Right lobe of liver (tissue), 6 donors: ENCODE data around the gene DPP6. TPM values are rescaled to one million over a fixed set of nuclear protein-coding genes. Genes with fewer than 3 reads are reported as not detected.

Experiments used
- ATAC-seq, 4 donors: fragments of 200-7000 bp; cut with Tn5 transposase; one replicate each; pipeline ENCODE4 v1.9.1; 2020; ENCODE audit warnings: mild to moderate bottlenecking in 4 of 4, moderate library complexity in 4 of 4
- DNase-seq, 3 donors: peaks; one replicate each; pipeline ENCODE4 v3.0.0-alpha.2; 2020
- H3K27ac ChIP-seq, 3 donors: fragments of 200-600 bp; one replicate each; pipeline ENCODE4 v1.8.0; 2022
- H3K27me3 ChIP-seq, 2 donors: fragments of 200-600 bp; one replicate each; pipeline ENCODE4 v1.8.0; 2022
- H3K36me3 ChIP-seq, 4 donors: fragments of 200-600 bp; sonication (generic) in 1 of 4; one replicate each; pipeline versions ENCODE4 v1.5.1 to v1.8.0; 2017 to 2022; ENCODE audit warnings: control low read depth in 1 of 4
- H3K4me1 ChIP-seq, 4 donors: fragments of 200-600 bp; sonication (generic) in 1 of 4; one replicate each; pipeline versions ENCODE4 v1.5.1 to v1.8.0; 2017 to 2022; ENCODE audit warnings: control low read depth in 1 of 4
- H3K4me3 ChIP-seq, 3 donors: fragments of 200-600 bp; one replicate each; pipeline ENCODE4 v1.8.0; 2022
- H3K9me3 ChIP-seq, 4 donors: fragments of 200-600 bp; sonication (generic) in 1 of 4; one replicate each; pipeline versions ENCODE4 v1.5.1 to v1.8.0; 2017 to 2022; ENCODE audit warnings: control low read depth in 1 of 4
- POLR2A ChIP-seq: fragments of 450-650 bp; IDR thresholded peaks from one replicate; pipeline ENCODE4 v1.6.1; 2017; ENCODE audit warnings: antibody characterized with exemption, mild to moderate bottlenecking
- WGBS: methylation state at CpG from one replicate; pipeline ENCODE4 v1.1.6; 2018; ENCODE audit warnings: low coverage, low lambda C conversion rate; ENCODE audit not compliant: insufficient coverage; ENCODE audit errors: missing lambda C conversion rate; 5-methylcytosine and 5-hydroxymethylcytosine counted together
- intact Hi-C, 2 donors: fragments of 100-400 bp; cut with DNase I; formaldehyde crosslinking; loops; one replicate each; pipeline versions ENCODE4 v1.11.2 to v1.14.1; 2022
- total RNA-seq, 6 experiments: library from RNA; depleted of rRNA in 2 of 6; stranded (reverse); fragments of >200 nt in 2 of 6; fragmentation: NEBNext Ultra II Directional in 3 of 6; extraction: Animal tissue kit (Norgen Biotek cat#: 25700) in 3 of 6; gene quantifications; one replicate each; pipeline versions ENCODE4 v1.1.0 to v1.2.4, GENCODE V29; 2016 to 2023
- TF ChIP-seq, protein P1 (sequence below), 4 donors: fragments of 200-600 bp in 3 of 4; fragments of 450-650 bp in 1 of 4; IDR thresholded peaks; one replicate each; pipeline versions ENCODE4 v1.5.1 to v1.8.0; 2016 to 2022; ENCODE audit warnings: antibody characterized with exemption in 4 of 4, mild to moderate bottlenecking in 2 of 4
- donor health status: DM: no; HTN: yes; CAD: no.
- donor health status: DM: no; HTN: no; CAD: no.
- donor health status: DM: no; HTN: no; CAD: no.
- donor health status: DM: no; HTN: yes; CAD: no.
- donor health status: DM: no; HTN: yes; CAD: no.

Gene DPP6
- total RNA-seq, 6 experiments from 2014 or later, result not detected

DNA sequence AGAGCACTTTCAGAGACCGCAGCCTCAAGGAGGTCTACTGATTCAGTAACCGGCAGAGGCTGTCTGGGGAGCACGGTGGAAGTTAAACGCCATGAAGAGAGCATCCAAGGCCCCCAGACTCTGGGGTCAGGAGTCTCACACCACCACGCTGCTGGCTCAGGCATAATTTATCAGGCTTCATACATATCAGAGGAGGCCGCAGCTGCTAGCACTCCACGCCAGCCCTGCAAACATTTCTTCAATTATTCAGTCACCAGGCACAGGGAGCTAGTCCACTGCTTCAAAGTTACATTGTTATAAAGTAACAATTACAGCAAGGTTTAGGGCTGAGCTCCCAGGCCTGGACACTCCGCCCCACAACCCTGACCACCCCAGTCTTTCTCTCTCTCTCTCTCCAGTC, 852.9 kb downstream of the DPP6 start:
- no peaks in the 10 kb centered on the region for H3K36me3 ChIP-seq
- ATAC-seq (no peak), DNase-seq (no peak)
- no peaks in the 10 kb centered on the region for H3K9me3 ChIP-seq
- TF ChIP-seq, protein P1, sequence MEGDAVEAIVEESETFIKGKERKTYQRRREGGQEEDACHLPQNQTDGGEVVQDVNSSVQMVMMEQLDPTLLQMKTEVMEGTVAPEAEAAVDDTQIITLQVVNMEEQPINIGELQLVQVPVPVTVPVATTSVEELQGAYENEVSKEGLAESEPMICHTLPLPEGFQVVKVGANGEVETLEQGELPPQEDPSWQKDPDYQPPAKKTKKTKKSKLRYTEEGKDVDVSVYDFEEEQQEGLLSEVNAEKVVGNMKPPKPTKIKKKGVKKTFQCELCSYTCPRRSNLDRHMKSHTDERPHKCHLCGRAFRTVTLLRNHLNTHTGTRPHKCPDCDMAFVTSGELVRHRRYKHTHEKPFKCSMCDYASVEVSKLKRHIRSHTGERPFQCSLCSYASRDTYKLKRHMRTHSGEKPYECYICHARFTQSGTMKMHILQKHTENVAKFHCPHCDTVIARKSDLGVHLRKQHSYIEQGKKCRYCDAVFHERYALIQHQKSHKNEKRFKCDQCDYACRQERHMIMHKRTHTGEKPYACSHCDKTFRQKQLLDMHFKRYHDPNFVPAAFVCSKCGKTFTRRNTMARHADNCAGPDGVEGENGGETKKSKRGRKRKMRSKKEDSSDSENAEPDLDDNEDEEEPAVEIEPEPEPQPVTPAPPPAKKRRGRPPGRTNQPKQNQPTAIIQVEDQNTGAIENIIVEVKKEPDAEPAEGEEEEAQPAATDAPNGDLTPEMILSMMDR (IDR thresholded peaks at IDR 0.05), result no peak
- TF ChIP-seq POLR2A, result no peak
- intact Hi-C loops, result loop anchor here in 1 of 2 donors (10.0 kb wide), 1 partner anchor 450 kb away; no protein-coding TSS in a partner anchor
- no peaks in the 10 kb centered on the region for H3K27me3 ChIP-seq
- 78% methylated on average over 5 of the region's 8 CpGs for WGBS
- H3K4me3 ChIP-seq, result no peak overlapping the region
- H3K27ac ChIP-seq, result no peak overlapping the region
- H3K4me1 ChIP-seq, result peaks cover 0 to 14% (median 0%) of the 10 kb centered on the region in 4 donors

DNA sequence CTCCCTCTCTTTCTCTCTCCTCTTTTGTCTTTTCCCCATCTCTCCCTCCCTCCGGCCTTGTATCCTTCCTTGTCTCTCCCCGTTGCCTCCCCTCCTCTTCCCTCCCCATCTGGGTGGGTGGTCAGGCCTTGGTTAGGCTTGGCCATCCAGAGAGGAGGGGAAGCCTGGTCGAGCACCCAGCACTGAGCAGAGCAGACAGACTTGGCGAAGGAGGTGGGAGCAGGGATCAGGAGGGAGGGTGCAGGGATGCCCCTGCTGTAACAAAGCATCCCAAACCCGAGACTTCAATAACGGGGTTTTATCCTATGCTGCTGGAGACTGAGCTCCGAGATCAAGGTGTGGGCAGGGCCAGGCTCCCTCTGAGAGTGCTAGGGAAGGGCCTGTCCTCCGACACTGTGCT, 853.4 kb downstream of the DPP6 start:
- DNase-seq (no peak), ATAC-seq (no peak)
- no peaks in the 10 kb centered on the region for H3K9me3 ChIP-seq
- 70% methylated on average over 4 of the region's 8 CpGs for WGBS
- peaks cover 0 to 14% (median 0%) of the 10 kb centered on the region in 4 donors for H3K4me1 ChIP-seq
- TF ChIP-seq POLR2A, result no peak
- TF ChIP-seq, protein P1 (IDR thresholded peaks at IDR 0.05), result no peak
- no peak overlapping the region for H3K27ac ChIP-seq
- H3K4me3 ChIP-seq, result no peak overlapping the region
- no peaks in the 10 kb centered on the region for H3K36me3 ChIP-seq
- intact Hi-C loops, result loop anchor here in 1 of 2 donors (10.0 kb wide), 1 partner anchor 449 kb away; no protein-coding TSS in a partner anchor
- no peaks in the 10 kb centered on the region for H3K27me3 ChIP-seq

DNA sequence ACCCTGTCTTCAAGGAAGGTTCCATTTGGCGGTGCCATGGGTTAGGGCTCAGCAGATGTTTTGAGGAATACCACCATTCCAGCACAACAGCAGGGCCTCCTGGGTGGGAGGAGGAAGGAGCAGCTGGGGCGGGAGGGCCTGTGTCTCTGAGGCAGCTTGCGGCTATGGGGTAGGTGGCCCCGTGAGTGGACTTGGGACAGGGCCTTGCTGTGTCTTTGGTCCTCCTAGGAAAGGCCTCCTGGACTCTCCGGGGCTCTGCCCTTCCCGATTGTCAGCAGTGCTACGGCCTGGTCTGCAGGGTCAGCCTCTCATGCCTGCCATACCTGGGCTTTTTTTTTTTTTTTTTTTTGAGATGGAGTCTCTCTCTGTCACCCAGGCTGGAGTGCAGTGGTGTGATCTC, 854.0 kb downstream of the DPP6 start:
- WGBS, result 100% methylated on average over 1 of the region's 7 CpGs
- Histone ChIP-seq H3K27ac (no peak overlapping the region), H3K4me3 (no peak overlapping the region), H3K27me3 (no peaks in the 10 kb centered on the region), H3K9me3 (no peaks in the 10 kb centered on the region), H3K4me1 (peaks cover 0 to 14% (median 0%) of the 10 kb centered on the region in 4 donors), H3K36me3 (no peaks in the 10 kb centered on the region)
- intact Hi-C loops, result loop anchor here in 1 of 2 donors (10.0 kb wide), 1 partner anchor 449 kb away; no protein-coding TSS in a partner anchor
- DNase-seq (no peak), ATAC-seq (no peak)
- TF ChIP-seq, protein P1 (IDR thresholded peaks at IDR 0.05), result no peak
- no peak for TF ChIP-seq POLR2A

DNA sequence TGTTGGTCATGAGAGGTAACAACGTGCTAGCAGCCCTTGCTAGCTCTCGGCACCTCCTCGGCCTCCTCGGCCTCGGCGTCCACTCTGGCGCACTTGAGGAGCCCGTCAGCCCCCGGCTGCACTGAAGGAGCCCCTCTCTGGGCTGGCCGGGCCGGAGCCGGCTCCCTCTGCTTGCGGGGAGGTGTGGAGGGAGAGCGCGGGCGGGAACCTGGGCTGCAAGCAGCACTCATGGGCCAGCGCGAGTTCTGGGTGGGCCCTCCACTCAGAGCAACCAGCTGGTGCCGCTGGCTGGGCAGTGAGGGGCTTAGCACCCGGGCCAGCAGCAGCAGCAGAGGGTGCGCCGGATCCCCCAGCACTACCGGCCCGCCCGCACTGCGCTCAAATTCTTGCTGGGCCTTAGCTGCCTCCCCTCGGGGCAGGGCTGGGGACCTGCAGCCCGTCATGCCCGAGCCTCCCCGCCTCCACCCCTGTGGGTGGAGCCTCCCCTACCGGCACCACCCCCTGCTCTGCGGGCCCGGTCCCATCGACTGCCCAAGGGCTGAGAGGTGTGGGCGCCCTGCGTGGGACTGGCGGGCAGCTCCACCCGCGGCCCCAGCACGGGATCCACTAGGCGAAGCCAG, 854.6 kb downstream of the DPP6 start:
- H3K36me3 ChIP-seq, result no peaks in the 10 kb centered on the region
- ATAC-seq (no peak), DNase-seq (no peak)
- H3K4me3 ChIP-seq, result no peak overlapping the region
- no peaks in the 10 kb centered on the region for H3K9me3 ChIP-seq
- H3K27me3 ChIP-seq, result no peaks in the 10 kb centered on the region
- intact Hi-C loops, result loop anchor here in 1 of 2 donors (10.0 kb wide), 1 partner anchor 448 kb away; no protein-coding TSS in a partner anchor
- no peak overlapping the region for H3K27ac ChIP-seq
- no CpG with 5 or more reads among the region's 41 CpGs for WGBS
- TF ChIP-seq POLR2A, result no peak
- TF ChIP-seq, protein P1 (IDR thresholded peaks at IDR 0.05), result no peak
- peaks cover 0 to 14% (median 0%) of the 10 kb centered on the region in 4 donors for H3K4me1 ChIP-seq
